HepG2 (cell line): ENCODE results near the gene CCT3. TPM values are rescaled to one million over a fixed set of nuclear protein-coding genes. Genes with fewer than 3 reads are reported as not detected.

Experiments
- CC2D1A ChIP-seq: sonication (generic); formaldehyde crosslinking; IDR thresholded peaks from 2 replicates; pipeline ENCODE4 v1.8.1; 2023; ENCODE audit warnings: mild to moderate bottlenecking, missing genetic modification reagents
- CCDC6 ChIP-seq: sonication (generic); formaldehyde crosslinking; IDR thresholded peaks from 2 replicates; pipeline ENCODE4 v1.8.1; 2022; ENCODE audit warnings: mild to moderate bottlenecking, missing genetic modification reagents, moderate library complexity
- FOSL2 ChIP-seq: sonication (generic); formaldehyde crosslinking; IDR thresholded peaks from 2 replicates; pipeline ENCODE4 v1.4.0; 2020; ENCODE audit warnings: missing genetic modification reagents
- GATAD1 ChIP-seq: IDR thresholded peaks from 2 replicates; pipeline ENCODE4 v1.6.1; 2016; ENCODE audit warnings: missing genetic modification reagents, missing compliant biosample characterization
- HMG20B ChIP-seq: conservative IDR thresholded peaks from 2 replicates; pipeline ENCODE4 v1.6.1; 2016; ENCODE audit warnings: missing genetic modification reagents, missing compliant biosample characterization
- ISX ChIP-seq: sonication (generic); formaldehyde crosslinking; conservative IDR thresholded peaks from 2 replicates; pipeline ENCODE4 v1.5.0; 2020; ENCODE audit warnings: missing genetic modification reagents
- KDM1A ChIP-seq: IDR thresholded peaks from 2 replicates; pipeline ENCODE4 v1.6.1; 2016; ENCODE audit warnings: missing compliant biosample characterization
- KMT2A ChIP-seq: sonication (generic); formaldehyde crosslinking; IDR thresholded peaks from 2 replicates; pipeline ENCODE4 v1.4.0; 2020; ENCODE audit warnings: missing genetic modification reagents
- NAIF1 ChIP-seq: sonication (generic); formaldehyde crosslinking; IDR thresholded peaks from 2 replicates; pipeline ENCODE4 v1.5.0; 2020; ENCODE audit warnings: mild to moderate bottlenecking, missing genetic modification reagents, borderline replicate concordance
- NR2C2 ChIP-seq: sonication (generic); formaldehyde crosslinking; IDR thresholded peaks from 2 replicates; pipeline ENCODE4 v1.4.0; 2020; ENCODE audit warnings: missing genetic modification reagents, mild to moderate bottlenecking, moderate library complexity, borderline replicate concordance
- POLR2AphosphoS5 ChIP-seq: IDR thresholded peaks from 2 replicates; pipeline ENCODE4 v1.6.1; 2012; ENCODE audit warnings: low read depth, low read length
- RBM39 ChIP-seq: fragments of 200-400 bp; formaldehyde crosslinking; IDR thresholded peaks from one replicate; pipeline ENCODE4 v1.6.1; 2018; ENCODE audit warnings: antibody characterized with exemption, mild to moderate bottlenecking, low read depth, low read length; ENCODE audit not compliant: poor library complexity, severe bottlenecking
- RFX1 ChIP-seq: fragments of 450-650 bp; IDR thresholded peaks from 2 replicates; pipeline ENCODE4 v1.6.1; 2017
- RFXAP ChIP-seq: sonication (generic); formaldehyde crosslinking; IDR thresholded peaks from 2 replicates; pipeline ENCODE4 v1.4.0; 2020; ENCODE audit warnings: missing genetic modification reagents, borderline replicate concordance
- SCMH1 ChIP-seq: sonication (generic); formaldehyde crosslinking; IDR thresholded peaks from 2 replicates; pipeline ENCODE4 v1.9.0; 2021; ENCODE audit warnings: missing genetic modification reagents, mild to moderate bottlenecking, borderline replicate concordance
- ZBTB21 ChIP-seq: sonication (generic); formaldehyde crosslinking; IDR thresholded peaks from 2 replicates; pipeline ENCODE4 v1.4.0; 2020; ENCODE audit warnings: missing genetic modification reagents
- ZFAT ChIP-seq: sonication (generic); formaldehyde crosslinking; conservative IDR thresholded peaks from 2 replicates; pipeline ENCODE4 v1.8.1; 2023; ENCODE audit warnings: missing genetic modification reagents, inconsistent platforms
- ZFP36L2 ChIP-seq: sonication (generic); formaldehyde crosslinking; IDR thresholded peaks from 2 replicates; pipeline ENCODE4 v1.4.0; 2020; ENCODE audit warnings: missing genetic modification reagents
- ZKSCAN1 ChIP-seq: fragments of 150-350 bp; IDR thresholded peaks from 2 replicates; pipeline ENCODE4 v1.6.1; 2014; ENCODE audit warnings: low read length
- ZNF180 ChIP-seq: sonication (generic); formaldehyde crosslinking; IDR thresholded peaks from 2 replicates; pipeline ENCODE4 v1.4.0; 2020; ENCODE audit warnings: low read depth, missing genetic modification reagents, borderline replicate concordance
- ZNF264 ChIP-seq: sonication (generic); formaldehyde crosslinking; IDR thresholded peaks from 2 replicates; pipeline ENCODE4 v1.4.0; 2020; ENCODE audit warnings: missing genetic modification reagents
- ZNF326 ChIP-seq: sonication (generic); formaldehyde crosslinking; IDR thresholded peaks from 2 replicates; pipeline ENCODE4 v1.4.0; 2020; ENCODE audit warnings: missing genetic modification reagents, borderline replicate concordance
- ZNF367 ChIP-seq: sonication (generic); formaldehyde crosslinking; IDR thresholded peaks from 2 replicates; pipeline ENCODE4 v1.4.0; 2020; ENCODE audit warnings: missing genetic modification reagents, borderline replicate concordance
- polyA plus RNA-seq, 8 experiments: library from polyadenylated mRNA; depleted of rRNA in 3 of 8; stranded (reverse) in 7 of 8; unstranded in 1 of 8; fragments of >200 nt; fragmentation: Illumina TruSeq in 4 of 8; extraction: Trizol in 4 of 8; gene quantifications; 2 replicates each; pipeline versions ENCODE4 v1.2.1 to v1.2.3, GENCODE V29; 2011 to 2016; ENCODE audit warnings: low read depth in 4 of 8, missing spikeins in 1 of 8, mixed read lengths in 1 of 8; ENCODE audit not compliant: insufficient read depth in 1 of 8
- total RNA-seq, 5 experiments: library from RNA; depleted of rRNA; stranded (reverse); fragments of >200 nt; fragmentation: Illumina TruSeq; extraction: Trizol; gene quantifications; 2 replicates each; pipeline ENCODE4 v1.2.3, GENCODE V29; 2016; ENCODE audit warnings: low read depth in 1 of 5
- TF ChIP-seq, protein P1 (sequence below): IDR thresholded peaks from 2 replicates; pipeline ENCODE4 v1.6.1; 2016; ENCODE audit warnings: low read depth, borderline replicate concordance
- TF ChIP-seq, protein P2 (sequence below): sonication (generic); formaldehyde crosslinking; IDR thresholded peaks from 2 replicates; pipeline ENCODE4 v1.5.0; 2020; ENCODE audit warnings: mild to moderate bottlenecking, missing genetic modification reagents
- TF ChIP-seq, protein P3 (sequence below): sonication (generic); formaldehyde crosslinking; IDR thresholded peaks from 2 replicates; pipeline ENCODE4 v1.8.0; 2022; ENCODE audit warnings: mild to moderate bottlenecking, missing genetic modification reagents, moderate library complexity
- TF ChIP-seq, protein P4 (sequence below): sonication (generic); formaldehyde crosslinking; IDR thresholded peaks from 2 replicates; pipeline ENCODE4 v1.4.0; 2020; ENCODE audit warnings: missing genetic modification reagents, low read depth, mild to moderate bottlenecking, borderline replicate concordance
- TF ChIP-seq, protein P5 (sequence below): sonication (generic); formaldehyde crosslinking; IDR thresholded peaks from 2 replicates; pipeline ENCODE4 v1.4.0; 2020; ENCODE audit warnings: low read depth, mild to moderate bottlenecking, missing genetic modification reagents

CCT3 gene
- total and polyA plus RNA-seq, 2 of the 13 experiments (the other 11 are each of a cell fraction or from before 2014, with no cell fraction given) = 319 to 615 TPM

DNA sequence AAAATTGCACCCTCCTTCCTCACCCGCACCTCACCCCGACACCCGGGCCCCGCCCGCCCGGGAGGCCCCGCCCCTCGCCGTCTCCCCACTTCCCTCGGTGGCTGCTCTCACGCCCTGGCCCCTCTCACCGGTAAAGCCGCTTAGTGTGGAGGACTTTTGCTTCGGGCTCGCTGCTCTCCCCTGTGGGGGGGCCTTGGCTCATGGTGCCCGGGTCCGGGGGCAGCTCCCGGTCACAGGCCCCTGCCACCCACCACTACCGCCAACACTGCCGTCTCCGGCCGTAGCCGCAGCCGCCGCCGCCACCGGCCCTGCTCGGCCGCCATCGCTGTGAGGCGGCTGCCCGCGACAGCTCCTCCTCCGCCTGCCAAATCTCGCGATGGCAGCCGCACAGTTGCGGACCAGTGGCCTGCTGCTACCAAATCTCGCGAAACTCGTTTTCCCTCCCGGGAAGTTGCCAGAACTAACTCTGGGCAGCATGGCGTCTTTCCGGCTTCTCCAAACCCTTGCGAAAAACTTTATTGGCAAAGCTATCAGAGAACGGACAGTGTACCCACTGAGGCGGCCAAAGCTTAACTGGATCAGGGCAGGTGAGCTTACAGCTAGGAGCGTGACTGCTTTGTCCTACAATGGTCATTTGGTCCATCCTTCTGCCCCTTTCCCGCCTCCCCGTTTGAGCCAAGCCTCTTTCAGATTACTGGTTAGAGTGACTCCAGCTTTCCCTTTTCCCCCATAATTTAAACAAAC lies 55.4 kb downstream of the CCT3 start, which contains the start of gene SMG5 (continued):
- peak; percentile 84 for TF ChIP-seq NR2C2 (CRISPR knock-in tag)
- TF ChIP-seq ZNF367 (CRISPR knock-in tag) = no peak
- peak; percentile 70; the same call in 1 of the 2 replicates for TF ChIP-seq CCDC6 (CRISPR knock-in tag)
- TF ChIP-seq ZFAT (CRISPR knock-in tag) = no peak
- TF ChIP-seq ISX (CRISPR knock-in tag) = no peak
- TF ChIP-seq, protein P1, sequence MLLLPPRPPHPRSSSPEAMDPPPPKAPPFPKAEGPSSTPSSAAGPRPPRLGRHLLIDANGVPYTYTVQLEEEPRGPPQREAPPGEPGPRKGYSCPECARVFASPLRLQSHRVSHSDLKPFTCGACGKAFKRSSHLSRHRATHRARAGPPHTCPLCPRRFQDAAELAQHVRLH = no peak; the same call in 1 of the 2 replicates
- no peak for TF ChIP-seq SCMH1 (CRISPR knock-in tag)
- no peak for TF ChIP-seq KDM1A
- TF ChIP-seq, protein P2, sequence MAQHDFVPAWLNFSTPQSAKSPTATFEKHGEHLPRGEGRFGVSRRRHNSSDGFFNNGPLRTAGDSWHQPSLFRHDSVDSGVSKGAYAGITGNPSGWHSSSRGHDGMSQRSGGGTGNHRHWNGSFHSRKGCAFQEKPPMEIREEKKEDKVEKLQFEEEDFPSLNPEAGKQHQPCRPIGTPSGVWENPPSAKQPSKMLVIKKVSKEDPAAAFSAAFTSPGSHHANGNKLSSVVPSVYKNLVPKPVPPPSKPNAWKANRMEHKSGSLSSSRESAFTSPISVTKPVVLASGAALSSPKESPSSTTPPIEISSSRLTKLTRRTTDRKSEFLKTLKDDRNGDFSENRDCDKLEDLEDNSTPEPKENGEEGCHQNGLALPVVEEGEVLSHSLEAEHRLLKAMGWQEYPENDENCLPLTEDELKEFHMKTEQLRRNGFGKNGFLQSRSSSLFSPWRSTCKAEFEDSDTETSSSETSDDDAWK (CRISPR knock-in tag) = no peak
- TF ChIP-seq, protein P3, sequence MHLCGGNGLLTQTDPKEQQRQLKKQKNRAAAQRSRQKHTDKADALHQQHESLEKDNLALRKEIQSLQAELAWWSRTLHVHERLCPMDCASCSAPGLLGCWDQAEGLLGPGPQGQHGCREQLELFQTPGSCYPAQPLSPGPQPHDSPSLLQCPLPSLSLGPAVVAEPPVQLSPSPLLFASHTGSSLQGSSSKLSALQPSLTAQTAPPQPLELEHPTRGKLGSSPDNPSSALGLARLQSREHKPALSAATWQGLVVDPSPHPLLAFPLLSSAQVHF (CRISPR knock-in tag) = no peak
- peak; percentile 69; the same call in 1 of the 2 replicates for TF ChIP-seq ZNF264
- no peak for TF ChIP-seq ZNF180 (CRISPR knock-in tag)
- TF ChIP-seq ZKSCAN1 = peak; percentile 81; the same call in 1 of the 2 replicates
- peak; percentile 85 for TF ChIP-seq KMT2A
- TF ChIP-seq CC2D1A = no peak; the same call in 1 of the 2 replicates
- TF ChIP-seq HMG20B (CRISPR knock-in tag) = peak; percentile 59; the same call in 1 of the 2 replicates
- TF ChIP-seq RFX1 = no peak
- TF ChIP-seq, protein P4, sequence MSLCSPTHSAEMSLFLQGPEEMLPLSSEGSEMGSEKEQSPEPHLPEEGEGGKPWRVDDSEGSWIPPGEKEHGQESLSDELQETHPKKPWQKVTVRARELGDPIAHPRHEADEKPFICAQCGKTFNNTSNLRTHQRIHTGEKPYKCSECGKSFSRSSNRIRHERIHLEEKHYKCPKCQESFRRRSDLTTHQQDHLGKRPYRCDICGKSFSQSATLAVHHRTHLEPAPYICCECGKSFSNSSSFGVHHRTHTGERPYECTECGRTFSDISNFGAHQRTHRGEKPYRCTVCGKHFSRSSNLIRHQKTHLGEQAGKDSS (CRISPR knock-in tag) = peak; percentile 27; the same call in 1 of the 2 replicates
- TF ChIP-seq RBM39 = peak; percentile 89
- no peak; the same call in 1 of the 2 replicates for TF ChIP-seq ZFP36L2 (CRISPR knock-in tag)
- TF ChIP-seq, protein P5, sequence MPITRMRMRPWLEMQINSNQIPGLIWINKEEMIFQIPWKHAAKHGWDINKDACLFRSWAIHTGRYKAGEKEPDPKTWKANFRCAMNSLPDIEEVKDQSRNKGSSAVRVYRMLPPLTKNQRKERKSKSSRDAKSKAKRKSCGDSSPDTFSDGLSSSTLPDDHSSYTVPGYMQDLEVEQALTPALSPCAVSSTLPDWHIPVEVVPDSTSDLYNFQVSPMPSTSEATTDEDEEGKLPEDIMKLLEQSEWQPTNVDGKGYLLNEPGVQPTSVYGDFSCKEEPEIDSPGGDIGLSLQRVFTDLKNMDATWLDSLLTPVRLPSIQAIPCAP (CRISPR knock-in tag) = no peak
- TF ChIP-seq RFXAP (CRISPR knock-in tag) = peak; percentile 90
- peak; percentile 96 for TF ChIP-seq GATAD1 (CRISPR knock-in tag)
- peak; percentile 84 for TF ChIP-seq POLR2AphosphoS5
- no peak for TF ChIP-seq ZNF326 (CRISPR knock-in tag)
- peak; percentile 25; the same call in 1 of the 2 replicates for TF ChIP-seq FOSL2 (CRISPR knock-in tag)
- TF ChIP-seq NAIF1 = peak; percentile 68; the same call in 1 of the 2 replicates
- TF ChIP-seq ZBTB21 = peak; percentile 54; the same call in 1 of the 2 replicates
